Large intestine (tissue), 3 donors: ENCODE results near the gene COX14. TPM values are rescaled to one million over a fixed set of nuclear protein-coding genes. Genes with fewer than 3 reads are reported as not detected.

ENCODE experiments used
- DNase-seq, 2 donors: peaks; one replicate each; pipeline versions ENCODE4 v3.0.0 to v3.0.0-alpha.2; 2013
- H3K27ac ChIP-seq: one replicate; pipeline ENCODE4 v1.5.1; 2013; ENCODE audit warnings: low read length
- H3K27me3 ChIP-seq: 2 replicates; pipeline ENCODE4 v1.6.1; 2013; ENCODE audit warnings: low read length; ENCODE audit not compliant: control insufficient read depth, insufficient read depth
- H3K36me3 ChIP-seq: 2 replicates; pipeline ENCODE4 v1.6.1; 2013; ENCODE audit warnings: low read length; ENCODE audit not compliant: control insufficient read depth, insufficient read depth
- H3K4me1 ChIP-seq: one replicate; pipeline ENCODE4 v1.6.1; 2013; ENCODE audit warnings: low read length; ENCODE audit not compliant: control insufficient read depth, insufficient read depth
- H3K4me3 ChIP-seq: one replicate; pipeline ENCODE4 v1.5.1; 2013; ENCODE audit warnings: low read length
- H3K9me3 ChIP-seq: one replicate; pipeline ENCODE4 v1.6.1; 2013; ENCODE audit warnings: mild to moderate bottlenecking, low read depth, low read length, moderate library complexity; ENCODE audit not compliant: control insufficient read depth
- WGBS: methylation state at CpG from one replicate; pipeline ENCODE4 v1.1.5; 2013; ENCODE audit warnings: low lambda C conversion rate; ENCODE audit not compliant: insufficient coverage; 5-methylcytosine and 5-hydroxymethylcytosine counted together
- polyA plus RNA-seq: library from polyadenylated mRNA; unstranded; fragments of 120-200 nt; gene quantifications from one replicate; pipeline ENCODE4 v1.2.1, GENCODE V29; 2013

The COX14 gene
- polyA plus RNA-seq, 1 donor, result 54.2 TPM

- no peaks in the 10 kb centered on the region for H3K36me3 ChIP-seq
- H3K27me3 ChIP-seq, result no peaks in the 10 kb centered on the region
- H3K27ac ChIP-seq, result no peak overlapping the region
- DNase-seq, result no peak
- H3K4me1 ChIP-seq, result peaks cover 15% of the 10 kb centered on the region
- H3K9me3 ChIP-seq, result no peaks in the 10 kb centered on the region
- H3K4me3 ChIP-seq, result no peak overlapping the region
- WGBS, result no CpG with 5 or more reads among the region's 7 CpGs
These were observed 38.8 kb upstream of the COX14 start for GRCh38 chr12:50073206-50073605.

GRCh38 chr12:50073712-50074111 is 38.3 kb upstream of the COX14 start:
- no peak overlapping the region for H3K27ac ChIP-seq
- WGBS, result no CpG with 5 or more reads among the region's 10 CpGs
- H3K27me3 ChIP-seq, result no peaks in the 10 kb centered on the region
- DNase-seq, result no peak
- H3K4me3 ChIP-seq, result no peak overlapping the region
- H3K36me3 ChIP-seq, result no peaks in the 10 kb centered on the region
- no peaks in the 10 kb centered on the region for H3K9me3 ChIP-seq
- H3K4me1 ChIP-seq, result peaks cover 15% of the 10 kb centered on the region

GRCh38 chr12:50074936-50075807 is 36.9 kb upstream of the COX14 start:
- H3K4me1 ChIP-seq, result peaks cover 21% of the 10 kb centered on the region
- no CpG with 5 or more reads among the region's 9 CpGs for WGBS
- no peaks in the 10 kb centered on the region for H3K27me3 ChIP-seq
- DNase-seq, result peak; percentile 80 to 83
- H3K9me3 ChIP-seq, result no peaks in the 10 kb centered on the region
- H3K27ac ChIP-seq, result peak overlapping the region; percentile 68
- no peaks in the 10 kb centered on the region for H3K36me3 ChIP-seq
- H3K4me3 ChIP-seq, result no peak overlapping the region

GRCh38 chr12:50075808-50076170 is 36.2 kb upstream of the COX14 start:
- Histone ChIP-seq H3K27ac (peak overlapping the region; percentile 68), H3K36me3 (no peaks in the 10 kb centered on the region), H3K27me3 (no peaks in the 10 kb centered on the region), H3K4me1 (peaks cover 24% of the 10 kb centered on the region), H3K4me3 (no peak overlapping the region), H3K9me3 (no peaks in the 10 kb centered on the region)
- DNase-seq, result no peak
- no CpG with 5 or more reads among the region's 1 CpG for WGBS

- no peak overlapping the region for H3K27ac ChIP-seq
- H3K9me3 ChIP-seq, result peaks cover 2% of the 10 kb centered on the region
- H3K27me3 ChIP-seq, result no peaks in the 10 kb centered on the region
- no peak for DNase-seq
- no peak overlapping the region for H3K4me3 ChIP-seq
- H3K4me1 ChIP-seq, result peaks cover 35% of the 10 kb centered on the region
- H3K36me3 ChIP-seq, result no peaks in the 10 kb centered on the region
- 100% methylated on average over 1 of the region's 12 CpGs for WGBS
These were observed 34.9 kb upstream of the COX14 start for GRCh38 chr12:50077099-50077498.

- no peak for DNase-seq
- WGBS, result no CpG with 5 or more reads among the region's 10 CpGs
- no peak overlapping the region for H3K4me3 ChIP-seq
- H3K27ac ChIP-seq, result no peak overlapping the region
- H3K9me3 ChIP-seq, result peaks cover 2% of the 10 kb centered on the region
- H3K4me1 ChIP-seq, result peaks cover 46% of the 10 kb centered on the region
- no peaks in the 10 kb centered on the region for H3K36me3 ChIP-seq
- no peaks in the 10 kb centered on the region for H3K27me3 ChIP-seq
These were observed 33.8 kb upstream of the COX14 start for GRCh38 chr12:50078281-50078680.

- H3K4me3 ChIP-seq, result no peak overlapping the region
- peaks cover 54% of the 10 kb centered on the region for H3K4me1 ChIP-seq
- peaks cover 2% of the 10 kb centered on the region for H3K9me3 ChIP-seq
- DNase-seq, result no peak
- WGBS, result no CpG with 5 or more reads among the region's 5 CpGs
- H3K27me3 ChIP-seq, result no peaks in the 10 kb centered on the region
- H3K36me3 ChIP-seq, result no peaks in the 10 kb centered on the region
- H3K27ac ChIP-seq, result no peak overlapping the region
These were observed 32.3 kb upstream of the COX14 start for GRCh38 chr12:50079771-50080170.

GRCh38 chr12:50081096-50081808 is 30.8 kb upstream of the COX14 start:
- Histone ChIP-seq H3K27ac (peak overlapping the region; percentile 76), H3K36me3 (no peaks in the 10 kb centered on the region), H3K4me3 (no peak overlapping the region), H3K9me3 (peaks cover 2% of the 10 kb centered on the region), H3K4me1 (peaks cover 46% of the 10 kb centered on the region), H3K27me3 (no peaks in the 10 kb centered on the region)
- DNase-seq, result peak in 1 of 2 donors; percentile 52
- WGBS, result 80% methylated on average over 1 of the region's 46 CpGs

- no peak overlapping the region for H3K4me3 ChIP-seq
- peaks cover 46% of the 10 kb centered on the region for H3K4me1 ChIP-seq
- peak; percentile 96 to 98 for DNase-seq
- H3K27me3 ChIP-seq, result no peaks in the 10 kb centered on the region
- peaks cover 2% of the 10 kb centered on the region for H3K9me3 ChIP-seq
- H3K27ac ChIP-seq, result peak overlapping the region; percentile 76
- no CpG with 5 or more reads among the region's 7 CpGs for WGBS
- peaks cover 12% of the 10 kb centered on the region for H3K36me3 ChIP-seq
These were observed 29.4 kb upstream of the COX14 start for GRCh38 chr12:50082644-50083043.

- WGBS, result no CpG with 5 or more reads among the region's 1 CpG
- Histone ChIP-seq H3K4me1 (peaks cover 46% of the 10 kb centered on the region), H3K4me3 (no peak overlapping the region), H3K36me3 (peaks cover 17% of the 10 kb centered on the region), H3K9me3 (peaks cover 2% of the 10 kb centered on the region), H3K27ac (peak overlapping the region; percentile 76), H3K27me3 (no peaks in the 10 kb centered on the region)
- DNase-seq, result peak in 1 of 2 donors; percentile 30
These were observed 28.7 kb upstream of the COX14 start for GRCh38 chr12:50083301-50083700.
